ENCODE data around the gene MTX1.

The MTX1 gene

DNA sequence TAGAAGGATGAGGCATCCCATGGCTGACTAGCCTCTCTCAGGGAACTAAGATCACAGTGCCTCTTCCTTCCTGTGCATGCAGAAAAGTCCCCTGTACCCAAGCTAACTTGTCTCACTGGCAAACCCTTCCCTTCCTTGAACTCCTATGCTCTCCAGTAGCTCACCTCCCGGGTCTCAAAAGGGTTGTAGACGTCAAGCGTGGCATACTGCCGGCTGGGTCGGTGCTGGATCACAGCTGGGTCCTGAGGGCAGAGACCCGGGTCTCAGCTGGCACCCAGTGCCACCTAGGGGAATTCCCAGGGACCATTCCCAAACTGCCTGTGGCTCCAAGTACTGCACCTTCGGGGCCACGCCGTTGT lies 53.0 kb downstream of the MTX1 start:
- DNase-seq (ENCODE audit: low read depth in 2 of 2) = no peak

GRCh38 chr1:155261852-155262673 lies 53.6 kb downstream of the MTX1 start, which contains the start of gene SCAMP3:
SCAMP3 (minus strand) TSS chr1:155262360; CDS start chr1:155262151, 209 bp downstream.
- DNase-seq (ENCODE audit: low read depth in 2 of 2) = peak; percentile 72 to 75

DNA sequence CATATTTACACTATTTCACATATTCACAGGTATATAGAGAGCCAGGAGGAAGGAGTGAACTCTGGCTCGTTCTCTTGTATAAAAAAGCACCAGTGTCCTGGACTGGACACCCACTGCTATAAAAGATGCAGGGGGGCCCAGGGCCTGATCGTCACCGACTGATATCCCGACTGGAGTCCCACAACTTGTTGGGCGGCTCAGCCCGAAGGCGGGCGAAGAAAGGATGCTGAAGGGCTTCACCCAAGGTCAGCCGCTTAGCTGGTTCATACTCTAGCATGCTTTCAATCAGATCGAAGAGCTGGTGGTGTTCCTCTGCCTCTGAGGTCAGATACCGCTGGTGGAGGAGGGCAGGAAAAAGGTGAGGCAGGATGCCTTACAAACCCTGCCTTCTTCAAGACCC lies 54.6 kb downstream of the MTX1 start:
- no peak for DNase-seq (ENCODE audit: low read depth in 2 of 2)
